Activated T-cell treated with anti-CD3 and anti-CD28 coated beads for 24 hours (primary cell): ENCODE results near the gene OR52K1.
"Not testable (repeated sequence)": the region's sequence is repeated elsewhere in the genome, so short reads cannot be mapped to it uniquely, and the experiment has no call there.

Source experiments
- DNase-seq: peaks from one replicate; pipeline ENCODE4 v3.0.0-alpha.2; 2020; ENCODE audit warnings: low read depth

The OR52K1 gene

DNA sequence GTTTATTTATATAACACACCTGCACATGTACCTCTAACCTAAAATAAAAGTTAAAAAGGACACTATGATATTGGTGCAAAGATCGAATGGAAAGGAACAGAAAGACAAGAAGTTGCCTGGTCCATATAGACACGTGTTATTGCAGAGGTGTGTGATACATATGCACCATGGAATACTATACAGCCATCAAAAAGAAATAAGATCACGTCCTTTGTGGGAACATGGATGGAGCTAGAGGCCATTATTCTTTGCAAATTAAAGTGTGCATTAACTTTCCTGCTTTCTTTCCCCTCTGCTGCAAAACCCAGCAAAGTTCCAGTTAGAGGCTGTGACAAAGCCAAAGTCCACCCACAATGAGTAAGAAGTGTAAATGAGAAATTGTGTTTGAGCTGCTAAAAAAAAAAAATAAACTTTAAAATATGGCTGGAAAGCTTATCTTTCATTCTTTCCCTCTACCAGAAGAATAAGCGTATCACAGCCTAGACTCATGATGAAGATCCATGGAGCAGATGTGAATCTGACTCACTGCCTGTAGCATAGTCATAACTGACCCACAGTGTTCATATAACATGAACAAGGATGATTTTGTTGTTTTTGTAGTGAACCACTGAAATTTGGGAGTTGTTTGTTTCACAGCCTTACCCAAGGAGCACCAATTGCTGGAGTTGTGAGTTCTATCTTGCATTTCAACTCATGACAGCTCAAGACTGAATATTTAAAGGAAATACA is 9.6 kb downstream of the OR52K1 start:
- DNase-seq: no peak

DNA sequence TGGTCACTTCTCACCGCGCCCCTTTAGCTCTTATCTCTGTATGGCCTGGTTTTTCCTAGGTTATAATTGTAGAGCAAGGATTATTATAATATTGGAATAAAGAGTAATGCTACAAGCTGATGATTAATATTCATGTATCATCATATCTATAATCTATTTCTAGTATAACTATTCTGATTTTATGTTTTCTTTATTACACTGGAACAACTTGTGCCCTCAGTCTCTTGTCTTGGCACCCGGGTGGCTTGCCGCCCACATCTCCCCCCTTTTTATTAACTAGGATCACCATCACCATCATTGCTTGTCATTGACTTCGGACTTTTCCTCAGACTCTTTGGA is 11.0 kb downstream of the OR52K1 start:
- DNase-seq: no peak

DNA sequence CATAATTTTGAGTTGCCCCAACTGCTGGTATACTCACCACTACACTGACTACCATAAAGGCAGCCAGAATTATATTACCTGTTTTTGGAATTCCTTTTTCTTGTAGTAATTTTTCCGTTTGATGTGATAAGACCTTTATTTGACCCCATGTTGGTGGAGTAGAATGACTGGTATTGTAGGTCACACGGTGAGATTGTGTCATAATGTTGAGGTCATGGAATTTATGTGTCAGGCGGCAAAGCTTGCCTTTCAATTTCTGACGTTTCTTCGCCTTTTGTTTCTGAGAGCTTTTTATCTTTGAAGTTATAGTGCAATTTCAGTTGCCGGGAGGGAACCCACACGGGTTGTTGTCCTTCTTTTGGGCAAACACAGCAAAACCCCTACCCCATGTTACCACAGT is 13.0 kb downstream of the OR52K1 start:
- DNase-seq: no peak

DNA sequence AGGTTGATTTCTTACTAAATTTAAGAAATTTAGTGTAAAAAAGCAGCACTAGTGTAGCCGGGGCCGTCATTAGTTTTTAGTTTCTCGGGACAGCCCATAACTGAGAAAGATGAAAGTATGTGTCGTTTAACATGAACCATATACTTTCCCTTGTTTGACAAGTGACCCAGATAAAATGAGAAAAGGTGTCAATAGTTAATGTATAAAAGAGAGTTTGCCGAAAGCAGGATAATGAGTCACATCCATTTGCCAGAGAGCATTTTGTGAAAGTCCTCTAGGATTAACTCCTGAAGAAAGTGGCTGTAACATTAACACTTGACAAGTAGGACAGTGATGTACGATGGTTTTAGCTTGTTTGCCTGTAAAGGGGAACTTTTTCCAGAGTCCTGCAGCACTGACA is 13.5 kb downstream of the OR52K1 start:
- DNase-seq: no peak

DNA sequence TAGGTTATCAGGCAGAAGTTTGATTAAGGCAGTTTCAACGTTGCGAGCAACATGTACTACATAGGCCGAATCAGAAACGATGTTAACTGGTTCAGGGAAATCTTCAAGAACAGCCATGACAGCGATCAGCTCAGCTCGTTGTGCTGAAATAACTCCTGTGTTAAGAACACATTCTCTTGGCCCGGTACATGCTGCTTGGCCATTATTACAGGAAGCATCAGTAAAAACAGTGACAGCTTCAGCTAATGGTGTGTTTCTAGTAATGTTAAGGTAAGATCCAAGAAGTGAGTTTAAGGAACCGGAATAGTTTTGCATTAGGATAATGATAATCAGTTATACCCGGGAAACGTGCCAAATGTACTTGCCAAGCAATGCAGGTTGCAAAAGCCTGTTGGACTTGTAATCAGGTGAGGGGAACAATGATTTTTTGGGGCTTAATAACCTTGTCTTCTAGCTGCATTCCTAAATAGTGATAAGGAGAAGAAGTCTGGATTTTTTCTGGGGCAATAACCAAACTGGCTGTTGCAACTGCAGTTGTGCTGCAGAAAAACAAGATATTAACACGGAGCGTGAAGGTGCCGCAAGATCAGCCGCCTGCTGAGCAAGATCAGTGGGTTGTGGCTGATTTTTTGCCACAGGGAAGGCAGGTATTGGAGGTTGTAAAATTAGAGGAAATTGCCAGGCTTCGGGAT is 14.3 kb downstream of the OR52K1 start:
- no peak for DNase-seq

DNA sequence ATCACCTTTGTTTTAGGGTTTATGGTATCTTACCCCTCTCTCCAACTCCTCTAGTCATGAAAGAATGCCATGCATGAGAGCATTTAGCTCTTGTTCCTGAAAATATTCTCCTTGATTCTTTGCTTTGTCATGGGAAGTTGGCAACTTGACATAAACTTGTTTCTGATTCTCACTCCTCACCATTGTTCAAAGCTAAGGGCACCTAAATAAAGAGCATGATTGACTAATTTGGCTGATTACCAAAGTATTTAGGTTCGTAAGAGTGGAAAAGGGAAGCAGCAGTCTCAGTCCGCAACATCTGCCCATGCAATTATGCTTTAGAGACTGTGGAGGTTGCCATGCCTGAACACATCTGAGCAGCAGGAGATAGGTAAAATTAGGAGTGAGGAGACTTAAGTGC is 26.4 kb downstream of the OR52K1 start:
- DNase-seq: no peak

DNA sequence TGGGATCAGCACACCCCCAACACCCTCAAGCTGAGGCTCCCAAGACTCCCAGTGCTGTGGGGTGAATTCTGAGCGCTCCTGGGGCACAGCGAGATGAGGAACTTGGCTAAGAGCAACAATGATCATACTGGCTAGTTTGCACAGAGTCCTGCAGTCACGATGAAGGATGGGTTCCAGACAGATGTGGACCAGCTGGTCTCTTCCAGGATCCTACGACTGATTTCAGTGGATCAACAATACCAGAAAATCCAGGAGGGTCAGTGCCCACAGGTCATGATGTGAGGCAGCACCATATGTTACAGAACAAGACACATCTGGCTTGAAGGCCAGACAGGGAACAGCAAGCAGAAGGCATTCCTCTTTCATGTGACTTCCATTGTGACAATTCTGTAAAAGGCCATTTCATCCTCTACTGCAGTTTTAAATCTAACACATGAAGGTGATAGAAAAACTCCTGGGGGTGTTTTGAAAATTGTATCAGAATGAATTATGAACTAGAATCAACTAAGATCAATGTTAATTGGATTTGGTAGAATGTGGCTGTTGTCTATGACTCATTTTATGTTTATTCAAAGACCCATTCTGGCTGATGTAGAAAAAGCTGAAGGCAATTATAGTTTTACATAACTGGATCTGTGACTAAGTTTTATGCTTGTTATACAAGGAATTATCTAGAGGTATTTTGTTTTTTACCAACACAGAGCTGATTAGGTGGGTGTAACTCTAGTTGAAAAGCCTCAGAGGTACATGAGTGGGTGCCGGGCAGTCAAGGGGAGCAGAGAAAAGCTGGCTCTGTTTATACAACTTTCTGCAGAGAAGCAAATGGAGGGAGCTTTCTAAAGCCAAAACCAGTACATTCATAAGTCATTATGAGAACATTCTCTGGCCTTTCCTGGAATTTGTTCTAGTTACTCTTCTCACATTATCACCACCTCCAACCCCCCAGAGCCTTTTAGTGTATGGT is 29.1 kb downstream of the OR52K1 start:
- no peak for DNase-seq

DNA sequence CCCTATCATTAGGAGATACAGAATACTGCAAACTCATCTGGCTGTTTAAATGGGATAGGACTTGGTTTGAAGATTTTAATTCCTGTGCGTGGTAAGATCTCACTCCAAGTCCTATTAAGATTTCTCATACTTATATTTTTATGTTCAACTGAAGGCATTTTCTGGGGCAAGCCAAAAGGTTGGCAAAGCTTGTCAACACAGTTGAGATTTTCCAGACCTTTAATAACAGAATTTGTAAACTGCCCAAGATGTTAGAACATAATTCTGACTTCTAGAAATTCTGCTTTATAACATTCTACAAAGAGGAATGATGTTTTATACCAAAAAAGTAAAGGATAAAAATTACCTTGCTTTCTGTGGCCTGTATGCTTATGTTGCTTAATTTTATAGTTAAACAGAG is 31.8 kb downstream of the OR52K1 start:
- DNase-seq: no peak

DNA sequence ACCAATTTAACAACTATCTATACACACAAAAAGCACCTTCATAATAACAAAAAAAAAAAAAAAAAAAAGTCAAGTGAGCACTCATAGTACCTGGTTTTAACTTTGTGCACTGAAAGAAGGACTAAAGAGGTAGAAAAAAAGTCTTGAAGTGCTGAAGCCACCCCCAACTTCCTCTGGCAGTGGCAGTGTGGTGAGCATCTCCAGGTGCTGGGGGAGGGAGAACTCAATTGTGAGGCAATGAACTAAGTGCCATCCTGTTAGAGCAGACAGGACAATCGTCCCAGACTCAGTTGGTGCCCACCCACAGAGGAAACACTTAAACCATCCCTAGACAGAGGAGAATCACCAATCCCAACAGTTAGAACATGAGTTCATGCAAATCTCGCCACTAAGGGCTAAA is 39.9 kb downstream of the OR52K1 start:
- no peak for DNase-seq

DNA sequence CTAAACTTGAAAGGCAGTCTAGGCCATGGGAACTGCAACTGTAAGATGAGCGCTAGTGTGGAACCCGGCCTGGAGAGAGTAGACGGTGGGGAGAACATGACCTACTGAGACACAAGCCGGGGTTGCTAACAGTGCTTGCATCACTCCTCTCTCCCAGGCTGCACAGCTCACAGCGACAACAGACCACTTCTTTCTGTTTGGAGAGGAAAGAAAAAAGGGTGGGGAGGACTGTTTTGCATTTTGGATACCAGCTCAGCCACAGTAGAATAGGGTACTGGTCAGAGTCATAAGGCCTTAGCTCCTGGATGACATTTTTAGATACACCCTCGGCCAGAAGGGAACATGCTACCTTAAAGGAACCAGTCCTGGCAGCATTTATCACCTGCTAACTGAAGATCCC is 40.3 kb downstream of the OR52K1 start:
- no peak for DNase-seq

DNA sequence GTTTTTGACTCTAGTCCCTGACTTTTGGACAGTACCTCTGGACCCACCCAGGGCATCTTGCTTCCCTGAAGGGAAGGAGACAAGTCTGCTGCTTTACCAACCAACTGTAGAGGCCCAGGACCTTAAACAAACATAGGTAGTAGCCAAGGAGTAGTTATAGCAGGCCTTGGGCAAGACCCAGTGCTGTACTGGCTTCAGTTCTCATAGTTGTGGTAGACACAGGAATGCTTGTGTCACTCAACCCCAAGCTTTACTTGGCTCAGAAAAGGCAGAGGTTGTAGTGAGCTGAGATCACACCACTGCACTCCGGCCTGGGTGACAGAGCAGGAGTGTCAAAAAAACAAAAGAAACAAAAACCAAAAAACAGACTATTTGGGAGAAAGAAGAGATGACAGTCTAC is 41.2 kb downstream of the OR52K1 start:
- DNase-seq: no peak

DNA sequence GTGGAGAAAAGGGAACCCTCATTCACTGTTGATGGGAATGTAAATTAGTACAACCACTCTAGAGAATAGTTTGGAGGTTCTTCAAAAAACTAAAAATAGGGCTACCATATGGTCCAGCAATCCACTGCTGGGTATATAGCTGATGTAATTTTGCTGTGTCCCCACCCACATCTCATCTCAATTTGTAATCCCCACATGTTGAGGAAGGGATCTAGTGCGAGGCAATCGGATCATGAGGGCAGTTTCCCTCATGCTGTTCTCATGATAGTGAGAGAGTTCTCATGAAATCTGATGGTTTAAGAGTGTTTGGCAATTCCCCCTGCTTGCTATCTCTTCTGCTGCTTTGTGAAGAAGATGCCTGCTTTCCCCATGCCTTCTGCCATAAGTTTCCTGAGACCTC is 45.5 kb downstream of the OR52K1 start:
- no peak for DNase-seq

DNA sequence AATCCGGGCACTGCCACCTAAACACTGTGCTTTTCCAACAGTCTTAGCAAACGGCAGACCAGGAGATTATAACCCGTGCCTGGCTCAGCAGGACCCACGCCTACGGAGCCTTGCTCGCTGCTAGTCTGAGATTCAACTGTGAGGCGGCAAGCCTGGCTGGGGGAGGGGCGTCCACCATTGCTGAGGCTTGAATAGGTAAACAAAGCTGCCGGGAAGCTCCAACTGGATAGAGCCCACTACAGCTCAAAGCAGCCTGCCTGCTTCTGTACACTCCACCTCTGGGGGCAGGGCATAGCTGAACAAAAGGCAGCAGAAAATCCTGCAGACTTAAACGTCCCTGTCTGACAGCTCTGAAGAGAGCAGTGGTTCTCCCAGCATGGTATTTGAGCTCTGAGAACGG is 49.2 kb downstream of the OR52K1 start:
- DNase-seq: not testable (repeated sequence)

DNA sequence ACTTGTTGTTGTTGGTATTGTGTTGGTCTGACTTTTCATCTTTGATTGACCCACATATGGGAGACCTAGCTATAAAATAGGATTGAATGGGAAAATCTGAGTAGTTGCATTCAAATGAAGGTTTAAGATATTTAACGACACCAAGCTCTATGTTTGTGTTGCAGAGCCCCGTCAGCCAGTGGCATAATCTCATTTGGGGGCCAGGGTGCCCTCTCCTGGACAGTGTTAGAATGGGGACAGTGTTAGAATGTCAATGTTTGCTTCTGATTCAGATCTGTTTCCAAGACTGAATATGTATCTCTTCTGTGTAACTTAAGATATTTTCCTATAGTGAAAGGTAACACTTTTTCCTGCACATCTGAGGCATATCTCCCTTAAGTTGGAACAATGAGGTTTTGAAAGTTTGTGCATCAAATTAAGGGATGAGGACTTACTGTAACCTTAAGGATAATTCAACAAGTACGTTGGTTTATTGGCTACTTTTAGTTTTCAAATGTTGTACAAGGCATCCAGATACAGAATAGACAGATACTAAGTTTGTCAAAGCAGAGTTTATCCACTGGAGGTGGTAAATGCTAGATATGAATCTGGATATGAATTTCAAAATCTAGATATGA is 57.3 kb downstream of the OR52K1 start:
- peak; percentile 20 for DNase-seq

DNA sequence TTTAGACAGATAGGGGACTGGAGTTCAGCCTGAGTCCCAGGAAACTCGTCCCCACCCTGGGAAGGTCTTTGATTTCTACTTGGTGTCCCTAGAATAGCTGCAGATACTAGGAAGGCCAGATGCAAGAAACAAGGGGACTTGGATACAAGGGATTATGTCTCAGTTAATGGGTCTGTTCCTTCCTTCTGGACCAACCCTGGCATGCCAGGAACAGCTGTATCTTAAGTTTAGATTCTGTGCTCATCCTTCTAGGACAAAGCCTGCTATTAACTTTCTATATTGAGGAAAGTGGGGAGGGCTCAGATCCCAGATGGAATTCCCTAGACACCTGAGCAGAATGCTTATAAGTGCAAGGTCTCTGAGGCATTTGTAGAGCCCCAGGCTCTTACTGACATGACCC is 58.6 kb downstream of the OR52K1 start:
- no peak for DNase-seq
